HG03060 (cell line): ENCODE data around the gene SLC4A3.
A peak's percentile ranks its signal among the peaks of the same experiment; 100 is the strongest.
"Not testable (repeated sequence)": the region's sequence is repeated elsewhere in the genome, so short reads cannot be mapped to it uniquely, and the experiment has no call there.

Experiments
- ATAC-seq: cut with Tn5 transposase; IDR thresholded peaks from one replicate; pipeline ENCODE4 v1.9.1; 2021; ENCODE audit warnings: low read depth, moderate number of reproducible peaks; ENCODE audit not compliant: unreplicated experiment

SLC4A3 gene

DNA sequence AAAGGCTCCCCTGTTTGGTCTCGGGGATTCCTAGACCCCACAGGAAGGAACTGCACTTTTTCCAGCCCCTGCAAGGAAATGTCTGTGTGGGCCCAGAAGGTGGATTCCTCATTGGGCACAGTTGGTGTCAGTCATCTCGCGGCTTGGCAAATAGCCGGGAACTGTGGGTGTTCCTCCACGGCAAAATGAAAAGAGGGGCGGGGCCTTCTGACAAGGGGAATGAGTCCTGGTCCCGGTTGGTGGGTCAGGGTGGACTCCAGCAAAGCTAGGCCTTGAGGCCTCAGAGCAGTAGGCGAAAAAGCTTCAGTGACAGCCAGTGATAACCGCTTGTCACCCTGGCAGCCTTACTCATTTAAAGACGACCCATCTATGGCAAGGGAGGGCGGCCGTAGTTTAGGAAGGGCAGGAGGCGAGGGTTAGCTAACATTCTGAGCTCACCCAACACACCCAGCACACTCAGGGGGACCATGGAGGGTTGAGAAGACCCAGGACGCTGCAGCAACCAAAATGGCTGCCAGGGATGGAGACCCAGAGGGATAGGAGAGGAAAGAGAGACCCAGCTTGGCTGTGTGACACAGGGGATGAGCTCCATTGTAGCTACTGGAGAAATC, 16.5 kb downstream of the SLC4A3 start:
- ATAC-seq: no peak

- ATAC-seq: no peak
These were observed 17.5 kb downstream of the SLC4A3 start for GRCh38 chr2:219644801-219645480.

DNA sequence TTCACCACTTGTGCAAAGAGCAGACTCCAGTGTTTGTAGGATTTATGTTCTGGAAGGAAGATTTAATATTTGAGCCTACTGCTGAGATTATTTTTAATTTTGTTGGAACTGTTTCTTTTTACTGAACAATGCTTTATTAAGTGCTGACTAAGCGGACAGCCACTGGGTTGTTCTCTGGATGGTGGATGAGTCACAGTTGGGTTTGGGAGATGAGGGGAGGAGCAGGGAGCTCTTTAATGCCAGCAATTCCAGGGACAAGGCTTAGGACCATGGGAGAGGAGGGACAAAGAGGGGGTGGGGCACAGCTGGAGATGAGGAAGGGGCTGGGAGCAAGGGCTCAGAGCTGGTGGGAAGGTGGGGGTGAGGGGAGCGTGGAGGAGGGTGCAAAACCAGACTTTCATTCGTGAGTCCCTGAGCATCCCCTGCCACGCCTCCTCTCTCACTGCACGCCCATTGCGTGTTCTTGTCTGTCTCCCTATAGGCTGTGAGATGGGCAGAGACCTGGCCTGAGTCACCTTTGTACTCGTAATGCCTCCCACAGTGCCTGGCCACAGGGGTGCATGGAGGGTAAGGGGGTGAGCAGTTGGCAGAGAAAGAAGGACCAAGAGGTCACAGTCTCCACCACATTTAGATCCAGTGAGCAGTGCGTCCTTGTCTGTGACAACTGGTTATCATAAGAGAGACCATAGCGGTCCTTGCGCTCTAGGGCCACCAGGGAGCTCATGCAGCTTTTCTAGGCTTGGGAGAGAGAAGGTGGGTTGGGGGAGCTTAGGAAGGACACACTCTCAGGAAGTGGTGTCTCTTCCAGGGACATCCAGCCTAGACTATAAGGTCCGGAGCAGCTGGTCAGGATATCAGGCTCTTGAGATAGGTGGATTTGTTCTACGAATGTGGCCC, 18.4 kb downstream of the SLC4A3 start:
- ATAC-seq: no peak

DNA sequence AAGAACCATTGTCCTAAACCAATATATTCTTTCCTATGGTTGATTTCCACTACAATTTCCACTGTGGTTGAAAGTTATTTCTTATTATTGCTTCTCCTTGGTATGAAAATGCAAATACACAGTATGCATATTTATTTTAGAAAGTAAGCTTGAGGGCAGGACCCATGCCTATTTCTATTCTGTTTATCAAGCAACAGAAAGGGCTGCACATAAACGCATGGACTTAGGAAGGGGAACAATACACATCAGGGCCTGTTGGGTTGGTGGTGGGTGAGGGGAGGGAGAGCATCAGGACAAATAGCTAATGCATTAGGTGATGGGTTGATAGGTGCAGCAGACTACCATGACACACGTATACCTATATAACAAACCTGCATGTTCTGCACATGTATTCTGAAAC, 20.7 kb downstream of the SLC4A3 start:
- ATAC-seq: no peak

- ATAC-seq: no peak
These were observed 21.5 kb downstream of the SLC4A3 start for GRCh38 chr2:219648963-219649362.

GRCh38 chr2:219650426-219651248, 23.2 kb downstream of the SLC4A3 start:
- peak; percentile 71 for ATAC-seq

GRCh38 chr2:219651656-219652055, 24.2 kb downstream of the SLC4A3 start:
- ATAC-seq: not testable (repeated sequence)

- ATAC-seq: no peak
These were observed 29.1 kb downstream of the SLC4A3 start for GRCh38 chr2:219656526-219656925.

GRCh38 chr2:219658196-219658846, 30.9 kb downstream of the SLC4A3 start:
- ATAC-seq: no peak

GRCh38 chr2:219658874-219659273, 31.4 kb downstream of the SLC4A3 start:
- ATAC-seq: no peak

DNA sequence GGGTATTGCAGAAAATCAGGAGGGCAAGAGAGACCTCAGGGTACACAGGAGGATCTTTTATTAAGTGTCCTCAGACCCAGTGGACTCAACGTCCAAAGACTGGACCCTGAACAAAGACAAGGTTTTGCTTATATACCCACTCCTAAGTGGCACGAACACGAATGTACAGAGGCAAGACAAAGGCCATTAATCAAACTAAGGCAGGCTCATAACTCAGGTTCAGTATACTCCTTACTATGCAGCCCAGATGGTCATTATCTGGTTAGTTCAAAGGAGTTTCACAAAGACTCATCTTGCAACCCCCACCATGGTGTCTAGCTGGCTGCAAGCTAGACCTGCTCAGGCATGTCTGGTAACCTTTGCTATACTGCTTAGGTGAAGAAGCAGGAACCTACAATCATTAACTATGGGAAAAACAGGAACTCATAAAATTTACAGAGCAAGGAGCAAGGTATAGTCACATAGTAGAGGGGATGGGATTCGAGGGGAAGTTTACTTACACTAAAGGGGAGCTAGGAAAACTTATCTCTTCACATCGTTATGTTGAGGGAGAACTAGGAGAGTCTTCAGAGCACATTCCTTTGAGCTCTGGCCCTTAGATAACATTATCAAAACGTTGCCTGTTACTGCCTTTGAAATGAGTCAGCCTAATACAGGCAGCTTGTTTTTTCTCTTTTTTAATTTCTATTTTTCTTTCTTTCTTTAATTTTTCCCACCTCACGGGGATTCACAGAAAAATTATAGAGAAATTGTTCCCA, 33.9 kb downstream of the SLC4A3 start:
- peak; percentile 96 for ATAC-seq

- no peak for ATAC-seq
These were observed 34.5 kb downstream of the SLC4A3 start for GRCh38 chr2:219661955-219662395.

- no peak for ATAC-seq
These were observed 35.1 kb downstream of the SLC4A3 start for GRCh38 chr2:219662566-219662965.

DNA sequence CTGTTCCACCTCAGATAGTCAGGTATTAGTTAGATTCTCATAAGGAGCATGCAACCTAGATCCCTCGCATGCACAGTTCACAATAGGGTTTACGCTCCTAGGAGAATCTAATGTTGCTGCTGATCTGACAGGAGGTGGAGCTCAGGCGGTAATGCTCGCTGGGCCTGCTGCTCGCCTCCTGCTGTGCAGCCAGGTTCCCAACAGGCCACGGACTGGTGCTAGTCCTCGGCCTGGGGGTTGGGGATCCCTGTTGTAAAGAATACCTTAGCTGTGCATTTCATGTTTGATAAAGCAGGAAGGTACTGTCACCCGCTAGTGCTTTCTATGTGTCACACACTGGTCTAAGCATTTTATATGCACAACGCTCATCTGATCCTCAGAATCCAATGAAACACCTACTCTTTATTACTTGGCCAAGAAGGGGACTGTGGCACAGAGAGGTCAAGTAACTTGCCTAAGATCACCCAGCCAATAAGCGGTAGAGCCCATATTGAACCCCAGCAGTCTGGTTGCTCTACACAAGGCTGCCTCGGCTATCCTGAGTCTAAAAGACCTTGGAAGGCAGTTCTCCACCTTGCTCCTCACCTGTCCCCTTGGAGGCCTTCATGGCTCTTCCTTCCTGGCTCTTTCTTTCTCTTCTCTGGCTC, 35.8 kb downstream of the SLC4A3 start:
- ATAC-seq: no peak

DNA sequence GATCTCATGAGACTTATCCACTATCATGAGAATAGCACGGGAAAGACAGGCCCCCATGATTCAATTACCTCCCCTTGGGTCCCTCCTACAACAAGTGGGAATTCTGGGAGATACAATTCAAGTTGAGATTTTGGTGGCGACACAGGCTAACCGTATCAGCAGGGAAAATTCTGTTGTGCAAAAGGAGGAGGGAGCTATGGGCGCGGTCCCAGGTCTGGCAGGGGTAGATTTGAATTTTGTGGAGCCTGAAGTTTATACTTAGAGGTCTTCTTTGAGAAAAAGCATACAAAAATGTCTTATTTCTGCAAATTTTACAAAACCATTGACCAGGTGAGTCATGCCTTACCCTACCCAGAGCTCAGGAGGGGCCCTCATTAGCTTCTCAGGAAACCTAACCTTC, 36.6 kb downstream of the SLC4A3 start:
- no peak for ATAC-seq

DNA sequence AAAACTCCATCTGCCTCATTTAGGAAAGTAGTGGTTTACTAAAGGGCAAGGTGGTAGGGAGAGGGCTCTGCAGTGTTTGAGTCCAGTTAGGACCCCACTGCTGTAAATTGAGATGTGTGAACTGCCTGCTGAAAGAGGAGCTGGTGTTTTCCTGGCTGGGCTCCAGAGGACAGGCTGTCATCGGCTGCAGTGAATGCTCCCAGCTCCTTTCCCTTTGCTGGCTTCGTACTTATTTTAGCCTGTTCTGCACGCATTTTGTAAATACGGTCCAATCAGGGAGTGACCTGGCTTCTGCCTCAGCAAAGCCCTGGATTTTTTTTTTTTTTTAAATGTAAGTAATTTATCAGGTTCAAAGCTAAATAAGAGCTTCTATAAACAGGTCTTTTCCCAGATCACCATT, 37.5 kb downstream of the SLC4A3 start:
- ATAC-seq: no peak

GRCh38 chr2:219665926-219666325, 38.5 kb downstream of the SLC4A3 start:
- ATAC-seq: no peak

DNA sequence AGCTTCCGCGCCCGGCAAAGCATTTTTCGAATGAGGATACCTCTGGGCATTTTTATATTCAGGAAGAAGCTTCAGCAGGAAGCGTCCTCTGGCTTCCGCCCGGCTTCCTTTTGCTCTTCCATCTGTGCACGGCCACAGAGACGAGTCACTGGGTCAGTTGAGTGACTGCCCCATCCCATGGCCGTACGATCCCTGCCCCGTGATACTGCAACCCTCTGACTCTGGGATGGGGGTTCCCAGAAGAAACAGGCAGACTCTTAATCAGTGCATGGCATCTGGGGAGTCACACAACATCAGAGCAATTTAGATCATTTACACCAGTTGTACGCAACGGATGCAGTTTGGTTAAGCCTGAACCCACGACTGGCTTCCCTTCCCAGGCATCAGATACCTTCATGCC, 40.9 kb downstream of the SLC4A3 start:
- no peak for ATAC-seq

DNA sequence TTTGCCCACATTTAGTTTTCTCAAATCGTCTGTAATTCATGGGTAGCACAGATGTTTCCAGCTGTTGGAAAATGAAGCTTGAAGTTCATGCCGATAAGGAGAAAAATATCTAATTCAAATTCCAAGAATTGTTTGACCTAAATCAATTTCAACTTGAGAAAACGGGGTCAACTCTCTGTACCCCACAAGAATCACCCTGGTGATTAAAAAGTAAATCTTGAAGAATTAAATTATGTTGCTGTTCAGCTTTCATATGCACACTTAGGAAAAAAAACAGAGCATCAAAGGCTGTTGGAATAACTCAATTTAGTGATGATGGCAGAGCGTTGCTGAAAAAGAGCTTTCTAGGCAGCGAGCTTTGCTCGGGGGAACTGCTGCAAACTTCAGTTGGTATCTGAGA, 43.0 kb downstream of the SLC4A3 start:
- ATAC-seq: no peak
